D721Med (cell line): ENCODE data around the gene FCER2.

Experiments
- DNase-seq: peaks from one replicate; pipeline ENCODE4 v3.0.0; 2011; ENCODE audit warnings: low spot score; ENCODE audit not compliant: insufficient read length
- FAIRE-seq: peaks from 2 replicates; lab custom pipeline; 2011; peaks lifted over from hg19 to GRCh38; lab: Jason Lieb, UNC
- CTCF ChIP-seq: IDR thresholded peaks from 2 replicates; pipeline ENCODE4 v1.5.1; 2012; ENCODE audit warnings: mild to moderate bottlenecking, control low read depth; ENCODE audit not compliant: insufficient read depth; ENCODE audit errors: missing control alignments

Gene FCER2

GRCh38 chr19:7710616-7711015 lies 8.7 kb upstream of the FCER2 start:
- no peak for TF ChIP-seq CTCF
- no peak for FAIRE-seq

GRCh38 chr19:7709932-7710460 lies 8.1 kb upstream of the FCER2 start:
- no peak for DNase-seq
- TF ChIP-seq CTCF = no peak
- FAIRE-seq = no peak

More at GRCh38 chr19:7710616-7711015, 8.7 kb upstream of the FCER2 start:
- no peak for DNase-seq

GRCh38 chr19:7706955-7707456 lies 5.1 kb upstream of the FCER2 start:
- no peak for DNase-seq
- FAIRE-seq = no peak
- TF ChIP-seq CTCF = no peak

GRCh38 chr19:7706188-7706954 lies 4.4 kb upstream of the FCER2 start:
- DNase-seq = no peak

GRCh38 chr19:7705387-7706187 lies 3.7 kb upstream of the FCER2 start:
- no peak for TF ChIP-seq CTCF
- no peak for DNase-seq
- no peak for FAIRE-seq

More at GRCh38 chr19:7706188-7706954, 4.4 kb upstream of the FCER2 start:
- no peak for FAIRE-seq
- TF ChIP-seq CTCF = no peak

- DNase-seq (no peak), FAIRE-seq (no peak)
- TF ChIP-seq CTCF = no peak
Observed at GRCh38 chr19:7704280-7705060, 2.5 kb upstream of the FCER2 start.
